ENCODE results near the gene PPIAL4G.
"Not testable (repeated sequence)": the region's sequence is repeated elsewhere in the genome, so short reads cannot be mapped to it uniquely, and the experiment has no call there.

PPIAL4G gene

DNA sequence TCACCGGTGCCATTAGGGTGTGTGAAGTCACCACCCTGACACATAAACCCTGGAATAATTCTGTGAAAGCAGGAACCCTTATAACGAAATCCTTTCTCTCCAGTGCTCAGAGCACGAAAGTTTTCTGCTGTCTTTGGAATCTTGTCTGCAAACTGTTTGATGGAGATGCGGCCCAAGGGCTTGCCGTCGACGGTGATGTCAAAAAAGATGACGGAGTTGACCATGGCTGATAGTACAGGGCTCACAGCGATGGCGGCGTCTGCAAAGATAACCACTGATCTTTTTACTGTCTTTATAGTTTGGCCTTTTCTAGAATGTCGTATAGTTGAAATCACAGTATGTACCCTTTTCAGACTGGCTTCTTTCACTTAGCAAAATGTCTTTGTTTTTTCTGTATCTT, at the start of gene PPIAL4G:
TSS of gene PPIAL4G (minus strand) at position 274 of the 400 bp plus-strand sequence. CDS start at position 224, 50 bp downstream.
- in situ Hi-C loops (cut with MboI; ENCODE audit: low sequenced_read_pairs) = not testable (repeated sequence)

DNA sequence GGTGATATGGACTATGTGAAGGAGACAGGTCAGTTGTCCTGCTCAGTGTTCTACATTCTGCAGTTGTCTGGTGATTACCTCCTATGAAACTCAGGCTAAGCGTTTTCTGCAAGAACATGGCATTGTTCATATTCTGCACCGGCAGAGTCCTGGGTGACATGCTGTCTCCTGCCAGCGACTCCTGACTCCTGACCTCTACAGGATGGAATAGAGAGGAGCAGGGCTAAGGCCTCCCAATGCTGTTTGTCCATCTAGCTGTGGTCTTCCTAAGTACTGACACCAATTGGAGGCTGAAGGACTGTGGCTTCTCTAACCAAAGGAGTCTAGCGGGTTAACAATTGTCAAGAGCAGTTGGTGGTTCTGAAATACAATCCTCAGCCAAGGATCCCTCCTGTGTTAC, 49.1 kb upstream of the PPIAL4G start:
- in situ Hi-C loops (cut with MboI; ENCODE audit: low sequenced_read_pairs) = not testable (repeated sequence)

GRCh38 chr1:148529101-148529567, 46.0 kb upstream of the PPIAL4G start:
- in situ Hi-C loops (cut with MboI; ENCODE audit: low sequenced_read_pairs) = not testable (repeated sequence)

GRCh38 chr1:148528591-148528990, 45.5 kb upstream of the PPIAL4G start:
- in situ Hi-C loops (cut with MboI; ENCODE audit: low sequenced_read_pairs) = not testable (repeated sequence)

GRCh38 chr1:148526587-148526986, 43.5 kb upstream of the PPIAL4G start:
- in situ Hi-C loops (cut with MboI; ENCODE audit: low sequenced_read_pairs) = not testable (repeated sequence)

- in situ Hi-C loops (cut with MboI; ENCODE audit: low sequenced_read_pairs) = not testable (repeated sequence)
These were observed 40.4 kb upstream of the PPIAL4G start for GRCh38 chr1:148523205-148524144.

DNA sequence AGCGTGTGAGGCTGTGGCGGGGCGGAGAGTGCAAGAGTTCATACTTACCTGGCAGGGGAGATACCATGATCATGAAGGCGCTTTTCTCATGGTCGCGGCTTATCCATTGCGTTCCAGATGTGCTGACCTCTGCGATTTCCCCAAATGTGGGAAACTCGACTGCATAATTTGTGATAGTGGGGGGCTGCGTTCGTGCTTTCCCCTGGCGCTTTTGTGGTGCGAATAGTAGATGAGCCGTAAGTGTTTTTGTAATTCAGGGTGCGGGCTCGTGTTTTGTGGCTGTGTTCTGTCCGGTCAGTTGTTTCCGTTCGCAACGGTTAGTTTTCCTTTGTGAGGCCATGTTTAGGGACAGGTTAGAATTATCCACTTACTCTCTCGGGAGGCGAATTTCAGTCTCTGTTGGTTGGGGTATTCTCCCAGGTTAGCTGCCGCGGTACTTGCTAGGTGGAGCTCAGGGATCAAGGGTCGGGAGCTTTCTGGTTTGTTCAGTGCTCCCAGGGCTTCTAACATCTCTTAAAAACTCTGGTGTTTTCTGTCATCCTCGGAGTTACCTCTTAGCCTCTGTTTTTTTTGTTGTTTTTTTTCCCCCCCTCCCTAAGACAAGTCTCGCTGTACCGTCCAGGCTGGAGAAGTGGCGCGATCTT, 39.6 kb upstream of the PPIAL4G start:
- in situ Hi-C loops (cut with MboI; ENCODE audit: low sequenced_read_pairs) = not testable (repeated sequence)

DNA sequence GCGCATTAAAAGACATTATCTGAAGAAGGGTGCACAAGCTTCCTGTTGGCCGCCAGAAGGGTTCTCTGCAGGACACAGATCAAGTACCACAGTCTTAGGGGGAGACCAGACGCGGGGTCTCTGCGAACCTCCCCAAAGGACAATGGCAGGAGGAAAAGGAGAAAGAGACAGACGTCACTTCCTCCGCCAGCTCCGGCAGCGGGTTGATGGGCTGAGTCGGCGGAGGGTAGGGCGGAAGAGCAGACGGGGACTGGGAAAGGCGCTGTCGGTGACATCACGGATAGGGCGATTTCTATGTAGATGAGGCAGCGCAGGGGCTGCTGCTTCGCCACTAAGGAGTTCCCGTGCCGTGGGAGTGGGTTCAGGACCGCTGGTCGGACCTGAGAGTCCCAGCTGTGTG, 39.0 kb upstream of the PPIAL4G start:
- in situ Hi-C loops (cut with MboI; ENCODE audit: low sequenced_read_pairs) = not testable (repeated sequence)

GRCh38 chr1:148514310-148514709, 31.2 kb upstream of the PPIAL4G start:
- in situ Hi-C loops (cut with MboI; ENCODE audit: low sequenced_read_pairs) = not testable (repeated sequence)

DNA sequence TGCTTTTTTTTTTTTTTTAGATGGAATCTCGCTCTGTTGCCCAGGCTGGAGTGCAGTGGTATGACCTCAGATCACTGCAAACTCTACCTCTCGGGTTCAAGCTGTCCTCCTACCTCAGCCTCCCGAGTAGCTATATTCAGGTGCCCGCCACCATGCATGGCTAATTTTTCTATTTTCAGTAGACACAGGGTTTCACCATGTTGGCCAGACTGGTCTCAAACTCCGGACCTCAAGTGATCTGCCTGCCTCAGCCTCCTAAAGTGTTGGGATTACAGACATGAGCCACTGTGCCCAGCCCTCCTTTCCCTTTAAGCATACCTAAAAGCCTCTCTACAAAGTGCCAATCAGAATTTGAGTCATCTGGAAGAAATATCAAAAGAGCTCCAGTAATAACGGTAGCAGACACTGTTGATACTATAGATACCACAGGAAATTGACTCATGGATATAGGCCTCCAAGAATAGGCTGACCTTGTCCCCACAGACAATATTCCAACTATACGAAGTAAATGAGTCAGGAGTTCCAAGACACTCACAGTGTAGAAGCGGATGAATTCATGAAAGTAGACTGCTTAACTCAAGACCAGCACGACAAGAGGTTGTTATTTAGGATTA, 29.6 kb upstream of the PPIAL4G start:
- in situ Hi-C loops (cut with MboI; ENCODE audit: low sequenced_read_pairs) = not testable (repeated sequence)

- in situ Hi-C loops (cut with MboI; ENCODE audit: low sequenced_read_pairs) = not testable (repeated sequence)
These were observed 10.8 kb upstream of the PPIAL4G start for GRCh38 chr1:148493933-148494332.

GRCh38 chr1:148481134-148481533, 2.0 kb downstream of the PPIAL4G start:
- in situ Hi-C loops (cut with MboI; ENCODE audit: low sequenced_read_pairs) = not testable (repeated sequence)

- in situ Hi-C loops (cut with MboI; ENCODE audit: low sequenced_read_pairs) = not testable (repeated sequence)
These were observed 23.4 kb downstream of the PPIAL4G start for GRCh38 chr1:148459694-148460093.

DNA sequence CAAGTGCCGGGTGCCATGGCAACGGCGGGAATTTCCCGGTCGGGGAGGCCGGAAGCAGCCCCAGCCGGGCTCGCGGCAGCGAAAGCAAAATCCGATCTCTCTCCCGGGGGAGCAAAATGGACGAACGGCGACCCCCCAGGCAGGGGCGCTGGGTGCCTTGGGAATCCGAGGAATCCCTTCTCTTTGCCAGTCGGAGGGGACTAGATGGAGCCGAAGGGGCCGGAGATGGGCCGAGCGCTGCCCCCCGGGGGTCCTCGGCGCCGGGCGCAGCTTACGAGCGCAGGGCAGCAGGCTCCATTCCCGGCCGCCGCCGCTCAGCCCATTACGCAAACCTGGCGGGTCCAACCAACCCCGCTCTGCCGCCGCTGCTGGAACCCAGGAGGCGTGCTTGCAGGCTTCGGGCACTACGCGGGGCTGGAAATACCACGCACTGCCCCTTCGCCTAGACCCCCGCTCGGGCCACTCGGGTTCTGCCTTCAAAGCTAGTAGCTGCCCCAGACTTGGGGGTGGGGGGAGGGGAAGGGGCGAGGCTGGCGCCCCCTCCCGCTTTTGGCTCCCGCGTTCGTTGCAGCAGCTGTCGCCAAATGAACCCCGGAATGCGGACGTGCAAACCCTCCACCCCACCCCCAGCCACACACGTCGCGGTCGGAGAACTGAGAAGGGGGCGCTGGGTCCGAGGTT, 24.1 kb downstream of the PPIAL4G start:
- in situ Hi-C loops (cut with MboI; ENCODE audit: low sequenced_read_pairs) = not testable (repeated sequence)

DNA sequence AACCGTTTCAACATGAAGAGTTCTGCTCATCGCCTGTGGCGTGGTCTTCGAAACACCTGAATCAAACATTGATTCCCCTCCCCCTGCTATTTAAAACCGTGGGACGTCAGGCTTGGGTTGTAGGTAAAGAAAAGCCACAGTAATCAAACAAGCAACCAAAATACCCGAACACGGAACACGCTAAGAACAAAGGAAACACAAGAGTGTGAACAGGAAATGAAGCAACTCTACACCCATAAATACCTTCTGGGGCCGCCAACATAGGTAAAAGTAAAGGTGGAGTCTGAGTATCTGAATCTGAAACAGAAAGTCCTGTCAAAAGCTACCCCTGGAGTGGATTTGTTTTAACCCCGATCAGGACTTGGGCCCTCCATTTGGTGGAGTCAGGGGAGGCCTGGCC, 24.7 kb downstream of the PPIAL4G start:
- in situ Hi-C loops (cut with MboI; ENCODE audit: low sequenced_read_pairs) = not testable (repeated sequence)

DNA sequence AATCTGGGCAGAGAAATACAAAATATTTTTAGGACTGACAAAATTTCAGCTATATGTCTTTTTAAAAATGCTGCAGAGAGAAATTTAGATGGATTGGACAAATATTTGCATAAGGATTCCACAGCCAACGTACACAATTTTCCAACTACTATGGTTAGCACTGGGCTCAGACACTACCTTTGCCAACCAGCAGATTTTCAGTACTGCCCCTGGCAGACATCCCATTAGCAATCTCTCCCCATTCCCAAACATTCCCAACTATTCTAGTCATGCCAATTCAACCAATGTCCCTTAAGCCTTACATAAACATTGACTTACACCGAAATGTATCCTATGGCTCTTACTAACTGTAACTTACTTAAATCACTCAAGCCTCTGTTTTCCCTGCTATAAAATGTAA, 30.3 kb downstream of the PPIAL4G start:
- in situ Hi-C loops (cut with MboI; ENCODE audit: low sequenced_read_pairs) = not testable (repeated sequence)

GRCh38 chr1:148439654-148440325, 43.3 kb downstream of the PPIAL4G start:
- in situ Hi-C loops (cut with MboI; ENCODE audit: low sequenced_read_pairs) = not testable (repeated sequence)

DNA sequence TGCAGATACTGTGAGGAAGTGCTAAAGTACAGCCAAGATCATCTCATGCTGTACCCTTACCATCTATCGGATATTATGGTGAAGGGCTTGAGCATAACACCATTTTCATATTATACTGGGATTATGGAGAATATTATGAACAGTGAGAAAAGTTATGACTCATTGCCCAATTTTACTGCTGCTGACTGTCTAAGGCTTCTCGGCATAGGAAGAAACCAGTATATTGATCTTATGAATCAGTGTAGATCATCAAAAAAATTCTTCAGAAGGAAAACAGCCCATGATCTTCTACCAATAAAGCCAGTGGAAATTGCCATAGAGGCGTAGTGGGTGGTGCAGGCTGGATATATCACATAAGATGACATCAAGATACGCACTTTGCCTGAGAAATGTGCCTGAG, 47.7 kb downstream of the PPIAL4G start:
- in situ Hi-C loops (cut with MboI; ENCODE audit: low sequenced_read_pairs) = no loop called here

DNA sequence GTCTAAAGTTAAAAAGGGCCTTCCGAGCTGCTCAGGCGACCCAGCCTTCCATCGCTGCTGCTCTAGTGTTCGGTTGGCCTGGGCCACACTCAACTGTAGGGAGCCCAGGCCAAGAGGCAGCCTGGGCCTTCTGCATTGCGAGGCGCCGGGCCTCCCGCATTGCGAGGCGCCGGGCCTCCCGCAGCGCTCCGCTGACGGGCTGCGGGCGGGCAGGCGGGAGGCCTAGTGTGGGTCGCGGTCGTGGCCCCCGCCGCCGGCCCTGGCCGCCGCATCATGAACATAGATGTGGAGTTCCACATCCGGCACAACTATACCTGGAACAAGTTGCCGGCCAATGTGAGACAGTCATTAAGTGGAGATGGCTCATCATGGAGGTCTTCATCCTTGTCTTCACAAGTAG, 48.3 kb downstream of the PPIAL4G start:
- in situ Hi-C loops (cut with MboI; ENCODE audit: low sequenced_read_pairs) = no loop called here

DNA sequence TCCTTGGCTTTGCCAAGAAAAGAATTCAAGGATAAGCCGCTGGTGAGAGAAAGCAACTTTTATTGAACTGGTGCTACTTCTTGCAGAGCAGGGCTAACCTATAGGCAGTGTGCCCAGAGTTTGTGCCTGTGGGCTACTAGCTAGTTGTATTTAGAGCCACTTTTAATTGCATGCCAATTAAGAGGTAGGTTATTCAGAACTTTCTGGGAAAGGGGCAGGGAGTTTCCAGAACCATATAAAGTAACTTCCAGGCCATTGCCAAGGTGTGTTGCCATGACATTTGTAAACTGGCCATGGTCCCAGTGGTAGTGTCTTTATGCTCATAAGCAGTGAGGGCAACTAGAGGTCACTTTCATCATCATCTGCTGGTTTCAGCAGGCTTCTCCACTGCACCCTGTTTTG, 50.2 kb downstream of the PPIAL4G start:
- in situ Hi-C loops (cut with MboI; ENCODE audit: low sequenced_read_pairs) = not testable (repeated sequence)

Data from hTERT RPE-1 (cell line).